Measurements from ENCODE around the gene SMG7.

DNA sequence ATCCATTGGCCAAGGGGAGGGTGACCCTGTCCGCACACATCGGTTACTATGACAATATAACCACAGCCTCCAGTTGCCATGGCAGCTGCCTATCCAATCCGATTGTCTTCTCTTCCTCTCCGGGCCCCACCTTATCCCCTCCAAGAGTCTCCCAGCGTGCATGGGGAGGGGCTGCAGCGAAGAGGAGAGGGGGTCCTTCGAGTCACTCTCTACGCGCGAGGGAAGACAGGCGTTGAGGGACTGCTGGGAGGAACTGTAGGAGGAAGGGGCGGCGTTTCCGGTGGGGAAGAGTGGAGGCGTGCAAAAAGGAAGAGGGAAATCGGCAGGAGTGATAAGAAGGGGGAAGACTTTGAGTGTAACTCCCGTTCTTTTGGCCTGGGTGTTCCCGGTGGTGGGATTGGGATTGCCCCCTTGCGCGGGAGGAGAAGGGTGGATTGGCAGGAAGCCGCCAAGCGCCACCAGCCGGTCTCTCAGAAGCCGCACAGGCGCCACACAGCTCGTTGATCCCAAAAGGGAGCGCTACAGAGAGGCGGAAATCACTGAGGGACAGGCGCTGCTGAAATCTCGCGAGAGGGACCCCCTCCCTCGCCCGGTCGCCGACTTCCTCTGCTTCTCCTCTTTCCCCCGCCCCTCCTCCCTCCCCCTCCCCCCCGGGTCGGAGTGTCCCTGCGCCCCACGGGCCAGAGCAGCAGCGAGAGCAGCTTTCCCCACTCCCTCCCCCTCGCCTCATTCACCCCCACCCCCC, 384 bp upstream of the SMG7 start:
- TF ChIP-seq CTCF (IDR thresholded peaks at IDR 0.05; ENCODE audit: extremely low read depth in 1 of 2, insufficient read depth in 1 of 2, low read depth in 1 of 2, low read length in 2 of 2) (peak in 1 of 2 donors; percentile 11), POLR2AphosphoS5 (IDR thresholded peaks at IDR 0.05; ENCODE audit: insufficient read depth, low read depth, low read length) (no peak), POLR2A (IDR thresholded peaks at IDR 0.05; ENCODE audit: low read depth, low read length) (no peak), EZH2 (IDR thresholded peaks at IDR 0.05; ENCODE audit: borderline replicate concordance, low read depth, low read length, severe bottlenecking) (no peak), JUN (IDR thresholded peaks at IDR 0.05; ENCODE audit: borderline replicate concordance, insufficient read depth, insufficient read length, low read depth) (no peak), MYC (IDR thresholded peaks at IDR 0.05; ENCODE audit: low read depth, low read length) (peak; percentile 45), GATA2 (IDR thresholded peaks at IDR 0.05; ENCODE audit: insufficient read depth, insufficient read length, low read depth, low read length) (peak; percentile 76), FOS (IDR thresholded peaks at IDR 0.05; ENCODE audit: borderline replicate concordance, insufficient read depth, low read length) (no peak)
- TF ChIP-seq, protein P1, sequence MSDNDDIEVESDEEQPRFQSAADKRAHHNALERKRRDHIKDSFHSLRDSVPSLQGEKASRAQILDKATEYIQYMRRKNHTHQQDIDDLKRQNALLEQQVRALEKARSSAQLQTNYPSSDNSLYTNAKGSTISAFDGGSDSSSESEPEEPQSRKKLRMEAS (IDR thresholded peaks at IDR 0.05; ENCODE audit: insufficient read depth, insufficient read length) = peak; percentile 2
